Uterus (tissue), 4 donors: ENCODE data around the gene ANKRD6. TPM values are rescaled to one million over a fixed set of nuclear protein-coding genes. Genes with fewer than 3 reads are reported as not detected.

ENCODE experiments used
- DNase-seq, 2 donors: peaks; one replicate each; pipeline ENCODE4 v3.0.0-alpha.2; 2019 to 2020
- H3K27ac ChIP-seq, 2 donors: fragments of 200-600 bp; sonication (generic); 1 replicate in 1 of 2; 2 replicates in 1 of 2; pipeline ENCODE4 v1.5.1; 2016 to 2018
- H3K27me3 ChIP-seq, 2 donors: fragments of 200-600 bp; sonication (generic); one replicate each; pipeline ENCODE4 v1.5.1; 2018 to 2019; ENCODE audit warnings: control low read depth in 1 of 2
- H3K36me3 ChIP-seq, 2 donors: fragments of 200-600 bp; sonication (generic); one replicate each; pipeline ENCODE4 v1.5.1; 2019; ENCODE audit warnings: control low read depth in 1 of 2
- H3K4me1 ChIP-seq, 2 donors: fragments of 200-600 bp; sonication (generic); one replicate each; pipeline ENCODE4 v1.5.1; 2018 to 2019; ENCODE audit warnings: control low read depth in 1 of 2
- H3K4me3 ChIP-seq, 2 donors: fragments of 200-600 bp; sonication (generic); 1 replicate in 1 of 2; 2 replicates in 1 of 2; pipeline ENCODE4 v1.5.1; 2018 to 2019; ENCODE audit warnings: mild to moderate bottlenecking in 1 of 2
- H3K9me3 ChIP-seq, 2 donors: fragments of 200-600 bp; sonication (generic); one replicate each; pipeline ENCODE4 v1.5.1; 2019; ENCODE audit warnings: control low read depth in 1 of 2
- POLR2A ChIP-seq, 2 donors: fragments of 450-650 bp; IDR thresholded peaks; one replicate each; pipeline ENCODE4 v1.6.1; 2016; ENCODE audit warnings: antibody characterized with exemption in 2 of 2, mild to moderate bottlenecking in 1 of 2, moderate library complexity in 1 of 2
- intact Hi-C: fragments of 100-400 bp; cut with DNase I; formaldehyde crosslinking; loops from one replicate; pipeline ENCODE4 v1.15.1; 2023; ENCODE audit warnings: low total_unique reads
- total RNA-seq, 4 donors: library from RNA; depleted of rRNA in 3 of 4; stranded (reverse); fragments of >200 nt in 3 of 4; gene quantifications; one replicate each; pipeline versions ENCODE4 v1.1.0 to v1.2.4, GENCODE V29; 2014 to 2023
- TF ChIP-seq, protein P1 (sequence below), 4 experiments: fragments of 200-600 bp in 2 of 4; fragments of 450-650 bp in 2 of 4; sonication (generic) in 2 of 4; IDR thresholded peaks; one replicate each; pipeline ENCODE4 v1.5.1; 2016 to 2019; ENCODE audit warnings: antibody characterized with exemption in 4 of 4, mild to moderate bottlenecking in 2 of 4, moderate library complexity in 1 of 4
- donor health status: DM: yes; HTN: yes; CAD: no.

Gene ANKRD6
- total RNA-seq, 4 donors from 2014 or later = 6.7 to 32.6 (median 24.5) TPM

GRCh38 chr6:89485320-89485719 is 52.4 kb downstream of the ANKRD6 start:
- Histone ChIP-seq H3K27me3 (no peaks in the 10 kb centered on the region), H3K4me1 (peaks cover 0 to 13% of the 10 kb centered on the region in 2 donors), H3K9me3 (no peaks in the 10 kb centered on the region), H3K4me3 (no peak overlapping the region), H3K27ac (no peak overlapping the region), H3K36me3 (no peaks in the 10 kb centered on the region)
- DNase-seq = no peak
- intact Hi-C loops = no loop called here
- no peak for TF ChIP-seq POLR2A (IDR thresholded peaks at IDR 0.05)
- TF ChIP-seq, protein P1, sequence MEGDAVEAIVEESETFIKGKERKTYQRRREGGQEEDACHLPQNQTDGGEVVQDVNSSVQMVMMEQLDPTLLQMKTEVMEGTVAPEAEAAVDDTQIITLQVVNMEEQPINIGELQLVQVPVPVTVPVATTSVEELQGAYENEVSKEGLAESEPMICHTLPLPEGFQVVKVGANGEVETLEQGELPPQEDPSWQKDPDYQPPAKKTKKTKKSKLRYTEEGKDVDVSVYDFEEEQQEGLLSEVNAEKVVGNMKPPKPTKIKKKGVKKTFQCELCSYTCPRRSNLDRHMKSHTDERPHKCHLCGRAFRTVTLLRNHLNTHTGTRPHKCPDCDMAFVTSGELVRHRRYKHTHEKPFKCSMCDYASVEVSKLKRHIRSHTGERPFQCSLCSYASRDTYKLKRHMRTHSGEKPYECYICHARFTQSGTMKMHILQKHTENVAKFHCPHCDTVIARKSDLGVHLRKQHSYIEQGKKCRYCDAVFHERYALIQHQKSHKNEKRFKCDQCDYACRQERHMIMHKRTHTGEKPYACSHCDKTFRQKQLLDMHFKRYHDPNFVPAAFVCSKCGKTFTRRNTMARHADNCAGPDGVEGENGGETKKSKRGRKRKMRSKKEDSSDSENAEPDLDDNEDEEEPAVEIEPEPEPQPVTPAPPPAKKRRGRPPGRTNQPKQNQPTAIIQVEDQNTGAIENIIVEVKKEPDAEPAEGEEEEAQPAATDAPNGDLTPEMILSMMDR (IDR thresholded peaks at IDR 0.05) = no peak

DNA sequence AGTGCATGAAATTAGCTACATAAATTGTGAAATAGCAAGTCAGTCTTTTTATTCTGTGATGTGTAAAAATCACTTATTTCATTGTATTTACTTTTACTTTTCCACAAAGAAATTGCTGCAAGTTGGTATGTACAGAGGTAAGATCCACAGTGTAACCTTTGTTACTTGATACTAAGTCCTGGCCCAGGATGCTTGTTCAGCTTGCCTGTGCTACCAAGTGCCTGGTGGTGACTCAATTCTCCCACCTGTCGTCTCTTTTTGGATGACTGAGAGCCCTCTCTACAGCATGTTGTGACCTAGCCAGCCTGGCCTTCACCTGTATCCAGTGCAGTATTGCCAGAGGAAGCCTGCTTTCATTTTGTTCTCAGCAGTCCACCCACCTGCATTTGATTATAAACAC is 54.9 kb downstream of the ANKRD6 start:
- no peak overlapping the region for H3K27ac ChIP-seq
- no peak overlapping the region for H3K4me3 ChIP-seq
- H3K36me3 ChIP-seq = no peaks in the 10 kb centered on the region
- H3K9me3 ChIP-seq = no peaks in the 10 kb centered on the region
- intact Hi-C loops = no loop called here
- no peaks in the 10 kb centered on the region for H3K27me3 ChIP-seq
- no peak for DNase-seq
- peaks cover 0 to 3% of the 10 kb centered on the region in 2 donors for H3K4me1 ChIP-seq
- no peak for TF ChIP-seq POLR2A (IDR thresholded peaks at IDR 0.05)
- TF ChIP-seq, protein P1 (IDR thresholded peaks at IDR 0.05) = no peak

DNA sequence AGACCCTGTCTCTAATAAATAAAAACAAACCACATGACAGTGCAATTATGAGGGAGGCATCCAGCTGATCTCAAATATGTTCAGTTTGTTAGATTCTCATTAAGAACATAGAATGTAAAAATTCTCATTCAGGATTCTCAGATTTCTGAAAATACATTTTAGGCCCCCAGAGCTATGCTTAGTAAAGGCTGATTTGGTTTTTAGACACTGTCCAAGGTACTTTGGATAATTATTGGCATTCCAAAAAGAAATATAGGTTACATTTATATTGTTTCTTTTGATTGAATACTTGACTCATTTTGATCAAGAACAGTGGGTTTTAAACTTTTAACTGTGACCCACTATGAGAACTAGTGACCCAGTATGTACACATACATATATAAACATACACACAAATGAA is 55.5 kb downstream of the ANKRD6 start:
- H3K4me3 ChIP-seq = no peak overlapping the region
- no peaks in the 10 kb centered on the region for H3K9me3 ChIP-seq
- no peaks in the 10 kb centered on the region for H3K36me3 ChIP-seq
- DNase-seq = no peak
- H3K27me3 ChIP-seq = no peaks in the 10 kb centered on the region
- H3K4me1 ChIP-seq = no peaks in the 10 kb centered on the region
- no peak for TF ChIP-seq POLR2A (IDR thresholded peaks at IDR 0.05)
- TF ChIP-seq, protein P1 (IDR thresholded peaks at IDR 0.05) = no peak
- no peak overlapping the region for H3K27ac ChIP-seq
- intact Hi-C loops = no loop called here

- H3K27ac ChIP-seq = no peak overlapping the region
- no peaks in the 10 kb centered on the region for H3K27me3 ChIP-seq
- no peak overlapping the region for H3K4me3 ChIP-seq
- no peaks in the 10 kb centered on the region for H3K36me3 ChIP-seq
- no peaks in the 10 kb centered on the region for H3K9me3 ChIP-seq
- TF ChIP-seq, protein P1 (IDR thresholded peaks at IDR 0.05) = no peak
- no peak for TF ChIP-seq POLR2A (IDR thresholded peaks at IDR 0.05)
- intact Hi-C loops = no loop called here
- no peaks in the 10 kb centered on the region for H3K4me1 ChIP-seq
- no peak for DNase-seq
Measured at GRCh38 chr6:89489078-89489477, 56.1 kb downstream of the ANKRD6 start.

GRCh38 chr6:89492025-89492640 is 59.2 kb downstream of the ANKRD6 start:
- Histone ChIP-seq H3K9me3 (no peaks in the 10 kb centered on the region), H3K4me3 (no peak overlapping the region), H3K27ac (no peak overlapping the region), H3K4me1 (no peaks in the 10 kb centered on the region), H3K27me3 (no peaks in the 10 kb centered on the region), H3K36me3 (no peaks in the 10 kb centered on the region)
- intact Hi-C loops = no loop called here
- DNase-seq = no peak
- TF ChIP-seq, protein P1 (IDR thresholded peaks at IDR 0.05) = no peak
- TF ChIP-seq POLR2A (IDR thresholded peaks at IDR 0.05) = no peak
